ENCODE results near the gene MEX3D. TPM values are rescaled to one million over a fixed set of nuclear protein-coding genes. Genes with fewer than 3 reads are reported as not detected.

The MEX3D gene
- total and polyA plus RNA-seq, 2 of the 4 experiments (the other 2 are of a cell fraction) = 9.1 to 9.6 TPM

DNA sequence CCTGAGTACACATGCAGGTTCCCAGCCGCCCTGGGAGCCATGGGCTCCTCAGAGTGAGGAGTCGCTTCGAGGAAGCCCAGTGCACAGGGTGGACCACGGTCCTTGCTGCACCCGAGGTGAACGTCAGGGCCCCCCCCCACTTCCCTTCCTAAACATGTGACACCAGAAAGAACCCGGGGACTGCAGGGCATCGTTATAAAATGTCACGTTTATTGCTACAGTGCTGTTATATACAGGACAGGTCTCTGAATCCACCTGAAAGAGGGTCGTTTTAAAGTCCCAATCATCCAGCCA is 40.9 kb upstream of the MEX3D start:
- no TSS peak for BruUV-seq (replicated peaks)
- no peak for TF ChIP-seq BHLHE40 (IDR thresholded peaks at IDR 0.05; ENCODE audit: low read depth, low read length)
- TF ChIP-seq NFE2L2 (IDR thresholded peaks at IDR 0.05; ENCODE audit: low read depth, low read length) = no peak
- TF ChIP-seq CHD1 (IDR thresholded peaks at IDR 0.05; ENCODE audit: low read depth, low read length) = no peak
- no peak for TF ChIP-seq CEBPB (IDR thresholded peaks at IDR 0.05; ENCODE audit: low read depth, low read length)
- no peak for TF ChIP-seq MAZ (IDR thresholded peaks at IDR 0.05; ENCODE audit: borderline replicate concordance, low read depth, low read length)
- no peak for TF ChIP-seq SMC3 (IDR thresholded peaks at IDR 0.05; ENCODE audit: low read depth, low read length)
- TF ChIP-seq MXI1 (IDR thresholded peaks at IDR 0.05; ENCODE audit: borderline replicate concordance, low read depth, low read length) = no peak
- TF ChIP-seq, protein P1, sequence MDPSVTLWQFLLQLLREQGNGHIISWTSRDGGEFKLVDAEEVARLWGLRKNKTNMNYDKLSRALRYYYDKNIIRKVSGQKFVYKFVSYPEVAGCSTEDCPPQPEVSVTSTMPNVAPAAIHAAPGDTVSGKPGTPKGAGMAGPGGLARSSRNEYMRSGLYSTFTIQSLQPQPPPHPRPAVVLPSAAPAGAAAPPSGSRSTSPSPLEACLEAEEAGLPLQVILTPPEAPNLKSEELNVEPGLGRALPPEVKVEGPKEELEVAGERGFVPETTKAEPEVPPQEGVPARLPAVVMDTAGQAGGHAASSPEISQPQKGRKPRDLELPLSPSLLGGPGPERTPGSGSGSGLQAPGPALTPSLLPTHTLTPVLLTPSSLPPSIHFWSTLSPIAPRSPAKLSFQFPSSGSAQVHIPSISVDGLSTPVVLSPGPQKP (IDR thresholded peaks at IDR 0.05; ENCODE audit: borderline replicate concordance, low read depth, low read length) = no peak
- TF ChIP-seq RAD21 (IDR thresholded peaks at IDR 0.05; ENCODE audit: low read length) = no peak
- no peak for TF ChIP-seq MAFK (IDR thresholded peaks at IDR 0.05; ENCODE audit: low read depth, low read length)
- no peak for TF ChIP-seq USF2 (IDR thresholded peaks at IDR 0.05; ENCODE audit: low read depth, low read length)
- no peak for TF ChIP-seq FOS (IDR thresholded peaks at IDR 0.05; ENCODE audit: low read depth, low read length)
- TF ChIP-seq RFX5 (IDR thresholded peaks at IDR 0.05; ENCODE audit: low read depth, low read length) = no peak
- no peak for TF ChIP-seq CTCF (conservative IDR thresholded peaks at IDR 0.05; ENCODE audit: low read depth, low read length)
- no peak for TF ChIP-seq RCOR1 (IDR thresholded peaks at IDR 0.05; ENCODE audit: insufficient replicate concordance, low read length)
- 67% methylated on average over 3 of the region's 10 CpGs; no CpG with 5 or more reads in 1 of the 2 experiments for WGBS, 2 experiments (ENCODE audit: extremely low coverage in 2 of 2, insufficient read length in 1 of 2)

More for the DNA sequence above, 40.9 kb upstream of the MEX3D start:
- intact Hi-C loops (cut with micrococcal nuclease) = loop anchor here (10.0 kb wide), 1 partner anchor 186 kb away; no protein-coding TSS in a partner anchor
- ChIA-PET POLR2A (ENCODE audit: unreplicated experiment) (interaction anchor here (0.6 kb wide), 1 partner anchor 73 kb away, joined by 5 read pairs; no protein-coding TSS in a partner anchor), CTCF (no interaction called here)
- Histone ChIP-seq H4K8ac (ENCODE audit: low read depth in 2 of 2, low read length in 2 of 2) (no peak overlapping the region), H3K14ac (replicated peaks; ENCODE audit: low read depth, low read length) (no peak overlapping the region), H3K18ac (ENCODE audit: low read depth, low read length) (no peak overlapping the region), H2AK5ac (ENCODE audit: low read depth, low read length) (no peak overlapping the region), H2AK9ac (replicated peaks; ENCODE audit: low read depth, low read length, poor library complexity) (no peak overlapping the region), H2BK20ac (ENCODE audit: low read depth, low read length) (no peak overlapping the region), H4K91ac (ENCODE audit: insufficient read depth, low read depth, low read length) (no peak overlapping the region), H3K23ac (ENCODE audit: low read depth, low read length) (no peak overlapping the region), H3K36me3 (ENCODE audit: control insufficient read depth, insufficient read depth, low read length) (peaks cover 36% of the 10 kb centered on the region), H2BK15ac (ENCODE audit: low read depth, low read length) (no peak overlapping the region), H3K9ac (ENCODE audit: low read depth, low read length) (no peak overlapping the region), H3K4me3 (ENCODE audit: insufficient read depth, low read depth, low read length) (no peak overlapping the region), H3K27me3 (ENCODE audit: control insufficient read depth, insufficient read depth, low read length) (no peaks in the 10 kb centered on the region), H3K9me3 (ENCODE audit: control insufficient read depth, insufficient read depth, low read length) (no peaks in the 10 kb centered on the region), H2BK5ac (ENCODE audit: low read depth, low read length, poor library complexity, severe bottlenecking) (no peak overlapping the region), H2AFZ (replicated peaks; ENCODE audit: low read length, poor library complexity) (peak overlapping the region; percentile 1), H3K9me1 (ENCODE audit: insufficient read depth, low read length) (no peaks in the 10 kb centered on the region), H3K4ac (ENCODE audit: low read depth, low read length) (no peak overlapping the region), H3K27ac (ENCODE audit: insufficient read depth, low read length) (no peak overlapping the region), H3K4me2 (ENCODE audit: low read depth, low read length) (no peak overlapping the region), H4K20me1 (ENCODE audit: insufficient read depth, low read length) (peaks cover 7% of the 10 kb centered on the region), H3K4me1 (ENCODE audit: control insufficient read depth, insufficient read depth, low read length) (0 out of 2 replicates have a peak, but pooled peaks cover 2% of the 10 kb centered on the region), H3K79me1 (ENCODE audit: low read depth in 1 of 2, low read length in 2 of 2) (peaks cover 3 to 13% of the 10 kb centered on the region in 2 experiments; a peak in 3 of 4 replicates), H4K5ac (ENCODE audit: low read depth, low read length) (no peak overlapping the region), H3K56ac (ENCODE audit: extremely low read depth, insufficient read depth, low read length) (no peak overlapping the region), H2BK120ac (ENCODE audit: low read depth, low read length) (no peak overlapping the region)
- in situ Hi-C loops (cut with MboI; ENCODE audit: low sequenced_read_pairs) = no loop called here
- ATAC-seq (ENCODE audit: low read depth) (no peak), DNase-seq (no peak)
- dilution Hi-C loops (cut with HindIII; ENCODE audit: low sequenced_read_pairs, unreplicated experiment) = no loop called here

All from IMR-90 (cell line).